NCI-H748 (cell line): ENCODE results near the gene SLC41A3.
"Not testable (repeated sequence)": the region's sequence is repeated elsewhere in the genome, so short reads cannot be mapped to it uniquely, and the experiment has no call there.

Experiments
- DNase-seq: peaks from one replicate; lab custom pipeline; 2025; ENCODE audit not compliant: unreplicated experiment; lab: John Stamatoyannopoulos, UW

The SLC41A3 gene

DNA sequence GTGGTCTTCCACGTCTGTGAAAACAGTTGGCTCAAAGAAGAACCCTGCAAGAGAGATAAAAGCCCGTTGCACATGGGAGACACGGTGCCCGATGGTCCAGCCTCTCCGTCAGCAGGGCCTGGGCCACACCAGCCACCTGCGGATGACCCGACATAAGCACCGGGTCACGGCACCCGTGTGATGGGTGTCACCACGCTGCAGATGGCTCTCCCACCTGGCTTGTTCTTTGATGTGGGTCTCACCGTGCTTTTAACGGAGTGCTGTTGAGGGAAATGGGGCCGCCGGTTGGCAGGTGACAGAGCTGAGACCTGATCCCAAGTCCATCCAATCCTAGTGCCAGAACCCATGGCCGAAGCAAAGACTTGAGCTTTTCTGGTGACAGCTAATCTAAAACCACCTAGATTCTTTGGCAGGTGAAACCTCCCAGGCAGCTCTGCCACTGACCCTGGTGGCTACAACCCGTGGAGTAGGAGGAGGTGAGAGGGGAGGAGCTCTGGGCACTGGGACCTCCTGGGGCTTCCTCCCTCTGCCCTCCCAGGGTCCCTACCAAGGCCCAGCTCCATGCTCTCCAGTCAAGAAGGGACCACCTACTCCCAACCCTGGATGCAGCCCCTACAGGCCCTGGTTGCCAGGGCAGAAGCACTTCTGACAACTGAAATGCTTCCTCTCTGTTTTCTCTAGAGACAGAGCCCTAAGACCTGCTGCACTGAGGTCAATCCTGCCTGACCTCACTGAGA, 23.4 kb upstream of the SLC41A3 start:
- DNase-seq = no peak

DNA sequence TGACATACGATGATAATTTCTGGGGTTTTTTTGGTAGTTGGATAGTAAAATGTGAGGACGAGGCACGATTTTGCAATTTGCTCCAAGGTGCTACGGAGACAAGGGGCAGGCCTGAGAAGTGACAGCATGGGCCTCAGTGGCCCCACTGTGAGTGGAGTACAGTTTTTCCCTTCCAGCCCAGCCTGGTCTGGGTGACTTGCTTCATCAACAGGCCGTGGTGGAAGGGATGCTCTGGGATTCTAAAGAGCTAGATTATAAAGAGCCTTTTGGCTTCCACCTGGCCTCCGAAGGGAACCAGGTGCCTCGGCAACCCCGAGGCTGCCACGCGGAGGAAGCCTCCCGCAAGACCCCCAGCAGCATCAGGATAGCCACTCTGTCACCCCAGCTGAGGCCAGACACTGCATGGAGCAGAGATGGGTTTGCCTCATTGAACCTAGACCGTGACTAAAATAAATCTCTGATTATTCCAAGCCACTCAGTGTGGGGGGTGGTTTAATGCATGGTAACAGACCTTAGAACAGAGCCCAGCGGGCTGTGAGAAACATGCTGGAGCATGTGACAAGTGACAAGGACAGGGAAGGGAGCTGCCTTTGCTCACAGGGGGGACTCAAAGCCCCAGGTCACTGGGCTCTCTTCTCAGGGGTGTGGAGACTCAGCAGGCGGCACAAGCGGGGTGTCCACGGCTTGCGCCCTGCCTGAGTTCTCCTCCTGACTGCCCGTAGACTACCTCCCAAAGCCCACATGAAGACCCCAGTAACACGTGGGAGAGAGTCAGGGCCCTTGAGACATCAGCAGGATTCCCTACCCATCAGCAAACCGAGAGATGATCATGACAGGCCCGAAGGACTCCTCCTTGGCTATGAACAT, 22.6 kb upstream of the SLC41A3 start:
- DNase-seq = no peak

DNA sequence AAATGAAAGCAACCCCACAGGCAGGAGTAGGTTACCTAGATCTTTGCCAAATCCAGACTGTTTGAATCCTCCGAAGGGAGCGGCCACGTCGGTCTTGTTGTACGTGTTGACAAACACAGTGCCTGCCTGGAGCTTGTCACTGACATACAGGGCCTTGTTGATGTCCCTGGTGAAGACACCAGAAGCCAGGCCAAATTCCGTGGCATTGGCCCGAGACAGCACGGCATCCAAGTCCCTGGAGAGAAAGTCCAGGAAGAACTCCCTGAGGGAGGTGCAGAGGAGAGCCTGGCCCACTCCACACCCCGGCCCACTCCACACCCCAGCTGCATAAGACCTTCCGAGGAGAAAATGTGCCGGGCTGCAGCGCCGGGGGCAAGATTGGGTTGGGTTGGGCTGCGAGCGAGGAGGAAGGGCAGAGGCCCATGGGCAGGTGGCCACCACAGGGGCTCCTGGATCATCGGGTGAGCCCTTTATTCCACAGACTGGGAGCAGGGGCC, 21.8 kb upstream of the SLC41A3 start:
- no peak for DNase-seq

DNA sequence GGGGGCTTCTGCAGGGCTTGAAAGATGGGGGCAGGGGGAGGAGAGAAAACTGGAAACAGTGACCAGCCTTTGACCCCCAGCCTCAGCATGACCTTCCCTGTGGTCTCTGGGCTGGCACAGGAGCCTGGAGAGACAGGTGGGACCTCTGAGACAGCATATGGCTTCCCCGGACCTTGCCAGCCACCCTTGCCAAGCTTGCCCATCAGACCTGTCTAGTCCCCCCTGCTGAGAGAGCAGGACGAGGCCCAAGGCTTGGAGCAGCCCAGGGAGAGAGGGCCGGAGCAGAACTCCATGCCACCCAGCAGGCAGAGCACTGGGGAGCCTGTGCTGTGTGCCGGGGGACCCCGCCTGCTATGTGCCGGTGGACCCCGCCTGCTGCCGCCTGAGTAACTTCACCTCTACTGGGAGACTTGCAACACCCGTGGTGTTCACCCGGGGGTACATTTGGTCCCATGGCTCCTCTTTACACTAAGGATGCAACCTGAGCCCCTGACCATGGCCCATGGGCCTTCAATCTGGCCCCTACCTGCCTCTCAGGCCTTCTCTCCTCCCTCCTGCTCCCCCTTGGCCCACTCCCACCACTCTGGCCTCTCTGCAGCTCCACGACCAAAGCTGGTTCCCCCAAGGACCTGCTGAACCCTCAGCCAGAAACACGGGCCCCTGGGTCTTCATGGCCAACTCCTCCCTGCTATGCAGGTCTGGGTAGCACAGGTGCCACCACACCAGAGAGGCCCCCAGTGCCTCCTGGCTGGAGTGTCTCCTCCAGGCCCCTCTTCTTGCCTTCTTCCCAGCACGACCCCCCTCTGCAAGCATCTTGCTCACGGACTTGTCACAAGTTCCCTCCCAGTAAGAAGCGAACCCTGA, 21.1 kb upstream of the SLC41A3 start:
- no peak for DNase-seq

DNA sequence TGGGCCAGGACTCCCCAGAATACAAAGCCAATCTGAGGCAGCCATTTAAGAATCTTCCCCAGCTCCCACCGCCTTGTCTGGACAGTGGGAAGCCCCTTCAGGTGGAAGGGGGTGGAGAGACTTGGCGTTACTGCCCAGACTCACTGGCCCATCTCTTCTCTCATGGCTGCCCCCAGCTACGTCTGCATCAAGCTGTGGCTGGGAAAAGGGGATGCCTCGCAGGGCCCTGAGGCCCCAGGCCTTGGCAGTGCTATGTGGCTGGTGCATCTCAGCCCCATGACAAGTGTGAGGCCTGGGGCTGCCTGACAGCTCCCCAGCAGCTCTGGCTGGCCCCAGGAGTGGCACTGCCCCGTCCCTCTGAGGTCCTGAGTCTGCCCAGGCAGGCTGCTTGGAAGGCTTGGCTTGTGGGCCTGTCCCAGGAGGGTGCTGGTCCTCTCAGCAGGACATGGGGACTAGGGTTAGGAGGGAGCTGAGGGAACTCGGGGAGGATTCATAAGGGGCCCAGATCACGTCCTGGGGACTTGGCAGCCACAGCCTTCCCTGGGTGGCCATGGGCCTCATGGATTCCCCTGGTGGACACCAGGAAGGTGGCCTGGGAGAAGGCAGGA, 20.2 kb upstream of the SLC41A3 start:
- no peak for DNase-seq

DNA sequence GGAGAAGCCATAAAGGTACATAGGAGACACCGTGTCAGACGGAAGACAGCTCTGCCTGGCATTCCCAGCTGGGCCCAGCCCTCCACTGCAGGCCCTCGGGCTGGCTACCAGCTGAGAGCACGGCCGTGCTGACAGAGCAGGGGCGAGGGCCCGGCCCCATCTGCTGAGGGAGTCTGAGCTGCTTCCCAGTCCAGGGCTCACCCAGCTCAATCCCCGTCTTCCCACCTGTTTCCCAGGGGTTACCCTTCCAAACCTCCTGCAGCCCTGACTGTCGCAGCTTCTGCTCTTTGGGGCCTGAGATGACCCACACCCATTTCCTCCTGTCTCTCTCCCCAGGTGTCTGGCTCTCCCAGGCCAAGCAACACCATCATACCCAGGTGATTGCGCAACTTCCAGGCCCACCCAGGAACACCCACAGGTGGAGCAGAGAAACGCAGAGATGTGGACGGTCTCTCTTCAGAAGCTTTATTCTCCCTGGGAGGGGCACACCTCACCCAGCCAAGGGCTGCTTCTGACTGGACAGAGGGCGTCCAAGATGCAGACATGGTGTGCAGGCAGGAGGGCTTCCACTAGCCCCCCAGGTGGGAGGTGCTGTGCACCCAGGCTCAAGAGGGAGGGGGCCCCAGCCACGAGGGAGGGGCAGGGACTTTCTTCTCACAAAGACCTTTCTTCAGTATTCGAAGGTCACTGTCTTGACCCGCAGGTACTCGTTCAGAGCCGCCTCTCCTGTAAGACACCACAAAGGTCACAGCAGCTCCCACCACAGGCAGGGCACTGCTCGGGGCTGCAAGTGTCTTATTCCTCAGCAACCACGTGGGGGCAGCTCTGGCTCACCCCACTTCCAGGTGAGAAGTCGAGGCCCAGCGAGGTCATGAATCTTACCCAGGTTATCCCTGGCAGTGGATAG, 19.4 kb upstream of the SLC41A3 start:
- DNase-seq = no peak

DNA sequence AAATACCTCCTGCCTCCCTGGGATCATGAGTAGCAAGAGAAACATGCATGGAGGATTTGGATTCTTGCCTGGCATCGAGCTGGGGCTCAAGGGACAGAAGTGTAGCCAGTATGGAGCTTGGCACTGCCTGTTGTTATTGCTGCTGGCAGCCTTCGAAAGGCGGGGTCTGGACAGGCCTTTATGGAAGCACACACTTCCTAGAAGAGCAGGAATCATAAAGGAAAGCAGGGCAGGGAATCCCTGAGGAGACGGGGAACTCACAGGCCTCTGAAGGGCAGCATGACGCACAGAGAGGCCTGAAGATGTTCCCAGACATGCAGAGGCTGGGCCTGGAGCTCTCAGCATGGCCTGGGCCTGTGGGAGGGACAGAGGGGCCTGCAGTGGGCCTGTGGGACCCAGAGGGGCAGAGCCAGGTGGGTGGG, 18.6 kb upstream of the SLC41A3 start:
- DNase-seq = no peak

DNA sequence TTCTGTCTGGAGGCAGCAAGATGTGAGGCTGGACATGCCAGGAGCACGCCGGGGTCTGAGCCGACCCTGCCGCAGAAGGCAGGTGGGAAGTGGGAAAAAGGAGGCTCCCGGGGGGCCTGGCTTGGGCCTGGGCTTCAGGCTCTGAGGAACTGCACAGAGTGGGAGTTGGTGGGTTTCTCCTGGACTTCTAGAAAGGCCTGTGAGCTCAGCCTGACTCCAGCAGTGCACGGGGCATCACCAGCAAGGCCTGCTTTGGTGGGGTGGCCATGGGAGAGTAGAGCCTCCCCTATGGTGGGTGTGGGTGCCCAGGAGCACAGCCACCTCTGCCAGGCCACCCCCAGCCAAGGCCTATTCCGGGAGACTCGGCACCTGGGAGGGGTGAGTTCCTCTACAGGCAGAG, 18.1 kb upstream of the SLC41A3 start:
- no peak for DNase-seq

DNA sequence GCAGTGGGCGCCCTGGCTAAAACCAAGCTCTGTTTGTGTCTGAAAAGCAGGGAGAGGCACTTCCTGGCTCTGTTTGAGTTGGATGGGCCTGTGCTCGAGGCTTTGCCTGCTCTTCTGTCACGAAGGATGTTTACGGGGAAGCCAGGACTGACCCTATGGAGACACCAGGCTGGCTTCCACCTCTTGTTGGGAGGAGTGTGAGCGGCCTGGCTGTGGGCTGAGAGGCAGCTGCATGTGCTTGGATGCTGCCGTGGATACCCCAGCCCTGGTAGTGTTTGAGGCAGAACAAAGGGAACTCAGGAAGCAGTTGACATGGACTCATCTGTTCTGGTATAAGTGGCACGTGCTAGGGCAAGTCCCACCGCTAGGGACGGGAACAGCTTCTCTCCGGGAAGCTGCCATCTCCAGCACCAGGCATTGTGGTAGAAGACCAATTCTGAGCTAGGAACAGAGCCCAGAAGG, 17.6 kb upstream of the SLC41A3 start:
- DNase-seq = no peak

DNA sequence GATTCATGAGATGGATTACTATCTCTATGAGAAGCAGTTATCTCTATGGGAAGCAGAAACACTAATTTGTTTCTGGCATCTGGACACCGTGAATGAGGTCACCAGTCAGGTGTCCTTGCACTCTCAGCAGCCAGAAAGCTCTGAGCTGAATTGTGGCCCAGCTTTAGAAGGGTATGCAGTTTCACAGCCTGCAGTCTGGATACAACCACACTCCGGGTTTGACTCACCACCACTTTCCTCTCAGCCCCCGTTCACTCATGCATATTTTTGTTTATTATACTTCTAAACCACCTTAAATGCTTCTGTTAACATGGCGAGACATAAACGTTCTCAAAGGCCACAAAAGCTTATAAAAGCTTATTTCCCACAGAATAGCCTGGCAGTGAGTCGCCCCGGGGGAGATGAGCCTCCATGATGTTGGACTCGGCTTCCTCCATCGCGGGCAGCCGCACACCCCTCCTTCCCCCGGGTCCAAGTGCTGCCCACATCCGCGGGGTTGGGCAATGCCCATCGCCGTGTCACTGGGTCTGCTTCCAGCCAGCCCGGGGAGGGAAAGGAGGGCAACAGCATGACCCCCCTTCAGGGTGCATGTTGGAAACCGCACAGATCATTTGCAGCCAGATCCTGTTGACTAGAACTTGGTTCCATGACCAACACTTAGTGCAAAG, 16.8 kb upstream of the SLC41A3 start:
- no peak for DNase-seq

DNA sequence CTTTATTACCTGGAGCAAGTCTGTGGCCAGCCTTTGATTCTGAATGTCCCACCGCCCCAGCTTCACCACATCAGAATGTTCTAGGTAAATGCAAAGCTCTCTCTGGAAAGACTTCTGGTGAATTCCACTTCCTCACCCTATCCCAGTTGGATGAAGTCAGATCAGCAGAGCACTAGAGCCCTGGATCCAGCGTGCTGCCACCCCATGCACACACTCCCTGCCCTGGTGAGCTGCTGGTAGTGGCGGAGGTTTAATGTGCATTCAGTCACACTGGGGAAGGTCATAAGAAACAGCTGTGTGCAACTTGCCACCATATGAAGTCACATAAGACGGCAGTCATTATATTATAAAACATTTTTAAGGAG, 16.3 kb upstream of the SLC41A3 start:
- no peak for DNase-seq

DNA sequence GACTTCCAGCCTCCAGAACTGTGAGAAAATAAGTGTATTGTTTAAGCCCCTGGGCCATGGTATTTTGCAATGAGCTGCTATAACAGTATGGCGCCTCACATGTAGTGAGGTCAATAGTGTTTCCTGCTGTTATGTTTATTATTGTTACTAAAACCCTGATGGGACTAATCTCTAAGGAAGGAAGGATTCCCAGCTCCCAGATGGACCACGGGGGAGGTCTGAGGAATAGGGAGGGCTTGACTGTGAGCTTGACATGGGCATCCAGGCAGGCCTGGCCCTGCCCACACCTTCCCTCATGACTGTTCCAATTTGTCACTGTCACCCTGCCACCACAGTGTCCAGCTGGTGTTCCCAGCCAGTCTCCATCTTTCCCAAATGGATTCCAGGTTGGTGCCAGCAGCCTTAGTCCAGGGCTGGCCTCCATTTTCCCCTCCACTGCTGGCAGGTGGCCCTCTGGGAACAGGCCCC, 14.5 kb upstream of the SLC41A3 start:
- DNase-seq = no peak

DNA sequence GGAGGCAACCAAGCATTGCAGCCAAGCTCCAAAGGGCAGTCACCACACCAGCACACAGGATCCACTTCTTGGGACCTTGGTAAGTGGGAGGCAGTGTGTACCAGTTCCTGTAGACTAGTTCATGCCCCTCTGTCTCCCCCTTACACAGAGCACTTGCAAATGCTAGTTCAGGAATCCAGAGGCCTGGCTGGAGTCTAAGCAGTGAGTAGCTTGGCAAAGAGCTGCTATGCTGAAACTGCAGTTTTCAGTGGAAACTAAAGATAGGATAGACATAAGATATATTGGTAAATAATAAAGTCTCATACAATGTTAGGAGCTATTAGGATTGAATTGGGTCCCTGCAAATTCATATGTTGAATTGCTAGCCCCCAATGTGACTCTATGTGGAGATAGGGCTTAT, 13.9 kb upstream of the SLC41A3 start:
- DNase-seq = no peak

DNA sequence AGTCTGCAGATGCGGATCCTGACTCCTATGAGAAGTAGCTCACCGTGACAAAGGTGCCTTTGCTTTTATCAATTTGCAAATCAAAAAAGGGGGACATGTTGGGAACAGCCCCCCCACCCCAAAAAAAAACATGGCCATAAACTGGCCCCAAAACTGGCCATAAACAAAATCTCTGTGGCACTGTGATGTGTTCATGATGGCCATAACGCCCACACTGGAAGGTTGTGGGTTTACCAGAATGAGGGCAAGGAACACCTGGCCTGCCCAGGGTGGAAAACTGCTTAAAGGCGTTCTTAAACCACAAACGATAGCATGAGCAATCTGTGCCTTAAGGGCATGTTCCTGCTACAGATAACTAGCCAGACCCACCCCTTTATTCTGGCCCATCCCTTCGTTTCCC, 12.3 kb upstream of the SLC41A3 start:
- DNase-seq = not testable (repeated sequence)

DNA sequence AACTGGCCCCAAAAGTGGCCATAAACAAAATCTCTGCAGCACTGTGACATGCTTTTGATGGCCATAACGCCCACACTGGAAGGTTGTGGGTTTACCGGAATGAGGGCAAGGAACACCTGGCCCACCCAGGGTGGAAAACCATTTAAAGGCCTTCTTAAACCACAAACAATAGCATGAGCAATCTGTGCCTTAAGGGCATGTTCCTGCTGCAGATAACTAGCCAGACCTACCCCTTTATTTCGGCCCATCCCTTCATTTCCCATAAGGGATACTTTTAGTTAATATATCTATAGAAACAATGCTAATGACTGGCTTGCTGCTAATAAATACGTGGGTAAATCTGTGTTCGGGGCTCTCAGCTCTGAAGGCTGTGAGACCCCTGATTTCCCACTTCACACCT, 8.2 kb upstream of the SLC41A3 start:
- not testable (repeated sequence) for DNase-seq

DNA sequence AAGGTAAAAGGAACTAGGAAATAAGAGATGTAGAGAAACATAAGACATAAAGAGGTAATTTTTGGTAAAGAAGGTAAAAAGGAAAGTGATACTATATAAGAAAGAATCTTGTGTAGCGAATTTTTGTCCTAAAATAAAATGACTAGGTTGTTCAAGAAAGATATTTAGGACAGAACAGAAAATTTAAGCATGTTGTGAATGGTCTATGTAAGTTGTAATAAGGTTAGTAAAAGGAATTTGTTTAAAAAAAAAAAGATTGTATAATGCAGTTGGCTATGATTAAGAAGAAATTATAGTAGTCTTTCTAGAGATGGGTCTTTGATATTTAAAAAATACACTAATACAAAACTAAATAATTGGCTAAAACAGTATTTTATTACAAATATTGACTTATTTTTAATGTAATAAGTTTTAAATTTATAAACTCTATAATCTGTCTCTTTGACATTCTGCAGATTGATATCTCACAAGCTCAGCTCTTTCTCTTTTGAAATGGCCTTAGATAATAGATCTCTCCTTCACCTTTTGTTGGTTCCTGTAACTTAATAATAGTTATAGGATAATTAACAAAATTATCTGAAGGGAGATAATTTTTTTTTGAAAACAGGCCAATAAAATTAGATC, 3.7 kb upstream of the SLC41A3 start:
- DNase-seq = no peak

DNA sequence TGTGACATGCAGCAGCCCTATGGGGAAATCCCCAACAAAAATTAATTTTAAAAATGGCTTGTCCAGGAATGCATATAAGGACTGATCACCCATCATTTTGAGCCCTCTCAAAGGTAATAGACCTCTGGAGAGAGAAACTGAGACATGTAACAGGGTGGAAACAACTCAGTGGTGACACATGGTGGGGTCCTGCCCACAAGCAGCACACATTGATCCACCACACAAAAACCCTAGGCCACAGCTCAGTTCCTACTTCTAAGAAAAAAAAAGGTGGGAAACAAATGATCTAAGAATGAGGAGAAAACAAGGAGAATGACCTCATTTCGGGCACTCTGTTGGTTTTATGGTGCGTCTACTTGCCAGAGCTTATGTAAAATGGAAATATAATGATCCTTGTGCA, 1.9 kb upstream of the SLC41A3 start:
- no peak for DNase-seq

DNA sequence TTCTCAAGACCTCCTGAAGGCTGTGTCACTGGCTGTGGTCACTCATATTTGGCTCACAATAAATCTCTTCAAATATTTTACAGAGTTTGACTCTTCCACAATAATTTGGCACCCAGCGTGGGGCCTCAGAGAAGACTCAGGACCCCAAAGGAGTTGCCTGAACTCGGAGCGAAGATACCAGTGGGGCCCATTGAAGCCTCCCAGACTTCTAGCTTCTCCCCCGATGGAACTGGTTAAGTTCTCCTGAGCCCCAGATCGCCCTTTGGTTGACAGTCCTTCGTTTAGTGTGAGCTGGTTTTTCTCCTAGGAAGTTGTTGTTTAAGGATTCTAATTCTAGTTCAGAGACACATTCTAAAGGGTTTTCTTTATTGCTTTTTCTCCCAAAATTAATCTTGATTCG, 1.4 kb upstream of the SLC41A3 start:
- no peak for DNase-seq

DNA sequence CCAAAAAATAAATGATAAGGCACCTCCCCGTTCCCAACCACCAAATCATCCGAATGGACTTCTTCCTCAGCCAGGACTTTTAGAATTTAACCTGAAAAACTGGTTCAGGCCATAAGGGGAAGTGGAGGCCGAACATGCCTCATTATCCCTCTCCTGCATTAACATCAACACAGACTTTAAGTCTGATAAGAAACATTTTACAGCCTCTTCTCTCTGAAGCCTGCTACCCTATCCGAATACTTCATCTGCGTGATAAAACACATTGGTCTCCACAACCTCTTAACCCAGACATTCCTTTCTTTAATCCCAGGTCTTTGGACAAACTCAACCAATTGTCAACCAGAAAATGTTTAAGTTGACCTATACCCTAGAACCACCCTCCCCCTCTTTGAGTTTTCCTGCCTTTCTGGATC, 850 bp upstream of the SLC41A3 start:
- no peak for DNase-seq
